ENCODE data around the gene CACNA1G.
A peak's percentile ranks its signal among the peaks of the same experiment; 100 is the strongest.

DNA sequence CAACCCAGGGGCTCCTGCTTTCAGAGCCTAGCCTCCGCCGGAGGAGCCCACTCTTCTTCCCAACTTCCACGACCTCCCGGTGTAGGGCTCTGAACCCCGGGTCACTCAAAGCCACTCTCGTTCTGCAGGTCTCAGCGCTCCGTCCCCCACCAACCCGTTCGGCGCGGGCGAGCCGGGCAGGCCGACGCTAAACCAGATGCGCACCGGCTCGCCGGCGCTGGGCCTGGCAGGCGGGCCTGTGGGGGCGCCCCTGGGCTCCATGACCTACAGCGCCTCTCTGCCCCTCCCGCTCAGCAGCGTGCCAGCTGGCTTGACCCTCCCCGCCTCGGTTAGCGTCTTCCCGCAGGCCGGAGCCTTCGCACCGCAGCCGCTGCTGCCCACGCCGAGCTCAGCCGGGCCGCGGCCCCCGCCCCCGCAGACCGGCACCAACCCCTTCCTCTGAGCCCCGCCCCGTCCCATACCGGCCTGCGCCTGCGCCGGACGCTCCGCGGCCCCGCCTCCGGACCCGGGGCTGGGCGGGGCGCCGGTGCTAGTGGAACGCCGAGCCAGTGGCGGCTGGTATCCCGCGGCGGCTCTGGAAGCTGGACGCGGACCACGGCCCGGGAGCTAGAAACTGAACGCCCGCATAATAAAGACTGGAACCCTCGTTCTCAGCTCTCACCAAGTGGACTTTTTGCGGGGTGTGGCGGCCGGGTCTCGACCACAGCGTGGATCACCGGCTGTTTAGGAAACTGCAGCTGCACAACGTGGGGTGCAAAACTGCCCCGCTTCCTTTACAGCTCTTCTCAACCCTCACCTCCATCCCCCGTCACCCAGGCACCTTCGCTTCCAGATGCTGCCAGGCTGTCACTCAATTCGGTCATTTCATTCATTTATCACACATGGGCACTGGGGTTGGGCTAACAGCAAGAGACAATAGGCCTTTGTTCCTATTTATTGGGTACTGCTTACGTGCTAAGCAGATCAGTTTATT, 18.5 kb upstream of the CACNA1G start:
- TF ChIP-seq, protein P1, sequence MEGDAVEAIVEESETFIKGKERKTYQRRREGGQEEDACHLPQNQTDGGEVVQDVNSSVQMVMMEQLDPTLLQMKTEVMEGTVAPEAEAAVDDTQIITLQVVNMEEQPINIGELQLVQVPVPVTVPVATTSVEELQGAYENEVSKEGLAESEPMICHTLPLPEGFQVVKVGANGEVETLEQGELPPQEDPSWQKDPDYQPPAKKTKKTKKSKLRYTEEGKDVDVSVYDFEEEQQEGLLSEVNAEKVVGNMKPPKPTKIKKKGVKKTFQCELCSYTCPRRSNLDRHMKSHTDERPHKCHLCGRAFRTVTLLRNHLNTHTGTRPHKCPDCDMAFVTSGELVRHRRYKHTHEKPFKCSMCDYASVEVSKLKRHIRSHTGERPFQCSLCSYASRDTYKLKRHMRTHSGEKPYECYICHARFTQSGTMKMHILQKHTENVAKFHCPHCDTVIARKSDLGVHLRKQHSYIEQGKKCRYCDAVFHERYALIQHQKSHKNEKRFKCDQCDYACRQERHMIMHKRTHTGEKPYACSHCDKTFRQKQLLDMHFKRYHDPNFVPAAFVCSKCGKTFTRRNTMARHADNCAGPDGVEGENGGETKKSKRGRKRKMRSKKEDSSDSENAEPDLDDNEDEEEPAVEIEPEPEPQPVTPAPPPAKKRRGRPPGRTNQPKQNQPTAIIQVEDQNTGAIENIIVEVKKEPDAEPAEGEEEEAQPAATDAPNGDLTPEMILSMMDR (conservative IDR thresholded peaks at IDR 0.05; ENCODE audit: low read length): peak; percentile 70
- no peak for TF ChIP-seq EZH2phosphoT487 (IDR thresholded peaks at IDR 0.05; ENCODE audit: borderline replicate concordance, low read depth, low read length)
